DOHH2 (cell line): ENCODE results near the gene GGACT.

Experiments used
- H3F3A ChIP-seq: fragments of 200-600 bp; sonication (generic), shearing (Covaris generic); 2 replicates; pipeline ENCODE4 v1.6.0; 2016; ENCODE audit warnings: antibody characterized with exemption, mild to moderate bottlenecking; ENCODE audit not compliant: control insufficient read depth, insufficient read depth
- H3K27ac ChIP-seq: fragments of 200-600 bp; sonication (generic); 2 replicates; pipeline ENCODE4 v1.5.1; 2014; ENCODE audit warnings: low read depth, mild to moderate bottlenecking, low read length, moderate library complexity
- H3K27me3 ChIP-seq: fragments of 200-600 bp; sonication (generic); 2 replicates; pipeline ENCODE4 v1.6.1; 2014; ENCODE audit warnings: mild to moderate bottlenecking, low read length, mixed read lengths; ENCODE audit not compliant: control insufficient read depth
- H3K36me3 ChIP-seq: fragments of 200-600 bp; sonication (generic); 2 replicates; pipeline ENCODE4 v1.6.1; 2014; ENCODE audit warnings: mild to moderate bottlenecking, low read length, moderate library complexity, mixed read lengths; ENCODE audit not compliant: control insufficient read depth
- H3K4me1 ChIP-seq: fragments of 200-600 bp; sonication (generic); 2 replicates; pipeline ENCODE4 v1.6.1; 2014; ENCODE audit warnings: mild to moderate bottlenecking, low read length, mixed read lengths; ENCODE audit not compliant: control insufficient read depth
- H3K4me2 ChIP-seq: fragments of 200-600 bp; sonication (generic); 2 replicates; pipeline ENCODE4 v1.6.0; 2014; ENCODE audit warnings: mild to moderate bottlenecking, low read length, moderate library complexity
- H3K4me3 ChIP-seq: fragments of 200-600 bp; sonication (generic); 2 replicates; pipeline ENCODE4 v1.5.1; 2014; ENCODE audit warnings: mild to moderate bottlenecking, low read length, mixed read lengths
- H3K79me2 ChIP-seq: fragments of 200-600 bp; sonication (generic); 2 replicates; pipeline ENCODE4 v1.6.1; 2014; ENCODE audit warnings: mild to moderate bottlenecking, low read length, mixed read lengths; ENCODE audit not compliant: control insufficient read depth
- H3K9me2 ChIP-seq: fragments of 200-600 bp; sonication (generic); replicated peaks from 2 replicates; pipeline ENCODE4 v1.6.1; 2014; ENCODE audit warnings: mild to moderate bottlenecking, low read length, mixed read lengths; ENCODE audit not compliant: control insufficient read depth
- H3K9me3 ChIP-seq: fragments of 200-600 bp; sonication (generic); 2 replicates; pipeline ENCODE4 v1.6.1; 2014; ENCODE audit warnings: antibody characterized with exemption, low read length, mixed read lengths; ENCODE audit not compliant: control insufficient read depth, insufficient read depth
- H4K20me1 ChIP-seq: fragments of 200-600 bp; sonication (generic); 2 replicates; pipeline ENCODE4 v1.6.0; 2014; ENCODE audit warnings: low read depth, mild to moderate bottlenecking, antibody characterized with exemption, low read length, moderate library complexity; ENCODE audit not compliant: control insufficient read depth, insufficient read depth
- EZH2phosphoT487 ChIP-seq: fragments of 200-600 bp; sonication (generic); IDR thresholded peaks from 2 replicates; pipeline ENCODE4 v1.6.1; 2017; ENCODE audit warnings: borderline replicate concordance, mild to moderate bottlenecking, antibody characterized with exemption, low read length, moderate library complexity, mixed read lengths
- TF ChIP-seq, protein P1 (sequence below): fragments of 200-600 bp; sonication (generic); IDR thresholded peaks from one replicate; pipeline ENCODE4 v1.5.1; 2014; ENCODE audit warnings: antibody characterized with exemption, mild to moderate bottlenecking, low read depth, low read length; ENCODE audit not compliant: poor library complexity, severe bottlenecking

The GGACT gene

DNA sequence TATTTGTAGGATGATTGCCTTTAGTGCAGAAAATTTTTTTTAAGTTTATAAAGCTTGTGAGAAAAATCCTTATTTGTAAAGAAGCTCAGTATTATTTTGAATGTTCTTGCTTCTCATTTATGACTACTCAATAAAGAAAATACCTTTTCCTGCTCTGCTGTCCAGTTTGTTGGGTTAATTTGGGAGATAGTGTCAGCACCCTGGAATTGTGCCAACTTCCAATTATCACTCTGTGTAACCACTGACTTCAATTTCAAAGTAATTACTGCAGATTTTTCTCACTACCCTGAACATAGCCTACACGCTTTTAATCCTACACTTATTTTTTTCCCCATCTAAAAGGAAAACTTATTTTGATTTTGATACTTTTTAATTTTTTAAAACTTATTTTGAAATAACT, 93.1 kb downstream of the GGACT start:
- no peaks in the 10 kb centered on the region for H3K27me3 ChIP-seq
- no peaks in the 10 kb centered on the region for H4K20me1 ChIP-seq
- H3K9me3 ChIP-seq: no peaks in the 10 kb centered on the region
- H3K36me3 ChIP-seq: no peaks in the 10 kb centered on the region
- no peaks in the 10 kb centered on the region for H3K9me2 ChIP-seq
- H3F3A ChIP-seq: no peaks in the 10 kb centered on the region
- TF ChIP-seq, protein P1, sequence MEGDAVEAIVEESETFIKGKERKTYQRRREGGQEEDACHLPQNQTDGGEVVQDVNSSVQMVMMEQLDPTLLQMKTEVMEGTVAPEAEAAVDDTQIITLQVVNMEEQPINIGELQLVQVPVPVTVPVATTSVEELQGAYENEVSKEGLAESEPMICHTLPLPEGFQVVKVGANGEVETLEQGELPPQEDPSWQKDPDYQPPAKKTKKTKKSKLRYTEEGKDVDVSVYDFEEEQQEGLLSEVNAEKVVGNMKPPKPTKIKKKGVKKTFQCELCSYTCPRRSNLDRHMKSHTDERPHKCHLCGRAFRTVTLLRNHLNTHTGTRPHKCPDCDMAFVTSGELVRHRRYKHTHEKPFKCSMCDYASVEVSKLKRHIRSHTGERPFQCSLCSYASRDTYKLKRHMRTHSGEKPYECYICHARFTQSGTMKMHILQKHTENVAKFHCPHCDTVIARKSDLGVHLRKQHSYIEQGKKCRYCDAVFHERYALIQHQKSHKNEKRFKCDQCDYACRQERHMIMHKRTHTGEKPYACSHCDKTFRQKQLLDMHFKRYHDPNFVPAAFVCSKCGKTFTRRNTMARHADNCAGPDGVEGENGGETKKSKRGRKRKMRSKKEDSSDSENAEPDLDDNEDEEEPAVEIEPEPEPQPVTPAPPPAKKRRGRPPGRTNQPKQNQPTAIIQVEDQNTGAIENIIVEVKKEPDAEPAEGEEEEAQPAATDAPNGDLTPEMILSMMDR: no peak
- TF ChIP-seq EZH2phosphoT487: no peak
- H3K4me1 ChIP-seq: no peaks in the 10 kb centered on the region
- H3K79me2 ChIP-seq: no peaks in the 10 kb centered on the region
- no peak overlapping the region for H3K4me2 ChIP-seq
- no peak overlapping the region for H3K4me3 ChIP-seq
- no peak overlapping the region for H3K27ac ChIP-seq

DNA sequence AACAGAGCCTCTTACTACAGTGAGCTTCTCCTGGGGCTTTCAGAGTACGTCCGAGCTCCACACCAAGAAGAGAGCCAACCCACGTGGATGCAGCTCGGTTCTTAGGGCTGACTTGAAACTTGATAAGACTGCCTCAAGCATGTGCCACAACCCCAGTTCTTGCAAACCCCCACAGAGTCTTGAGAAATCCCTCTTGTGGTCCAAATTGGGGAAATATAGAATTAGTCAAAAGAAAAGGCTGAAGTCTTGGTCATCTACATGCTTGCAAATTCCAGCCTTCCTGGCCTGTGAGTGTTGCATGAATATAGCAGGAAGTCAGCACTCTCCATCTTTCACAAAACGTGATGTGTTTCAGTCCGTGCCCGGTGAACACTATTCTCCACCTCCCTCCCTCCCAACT, 95.2 kb downstream of the GGACT start:
- no peak overlapping the region for H3K27ac ChIP-seq
- TF ChIP-seq, protein P1: no peak
- no peak for TF ChIP-seq EZH2phosphoT487
- no peaks in the 10 kb centered on the region for H3K9me2 ChIP-seq
- no peak overlapping the region for H3K4me3 ChIP-seq
- no peaks in the 10 kb centered on the region for H3K79me2 ChIP-seq
- H4K20me1 ChIP-seq: no peaks in the 10 kb centered on the region
- no peaks in the 10 kb centered on the region for H3K36me3 ChIP-seq
- no peaks in the 10 kb centered on the region for H3K9me3 ChIP-seq
- no peaks in the 10 kb centered on the region for H3K27me3 ChIP-seq
- H3K4me1 ChIP-seq: no peaks in the 10 kb centered on the region
- H3F3A ChIP-seq: no peaks in the 10 kb centered on the region
- no peak overlapping the region for H3K4me2 ChIP-seq

DNA sequence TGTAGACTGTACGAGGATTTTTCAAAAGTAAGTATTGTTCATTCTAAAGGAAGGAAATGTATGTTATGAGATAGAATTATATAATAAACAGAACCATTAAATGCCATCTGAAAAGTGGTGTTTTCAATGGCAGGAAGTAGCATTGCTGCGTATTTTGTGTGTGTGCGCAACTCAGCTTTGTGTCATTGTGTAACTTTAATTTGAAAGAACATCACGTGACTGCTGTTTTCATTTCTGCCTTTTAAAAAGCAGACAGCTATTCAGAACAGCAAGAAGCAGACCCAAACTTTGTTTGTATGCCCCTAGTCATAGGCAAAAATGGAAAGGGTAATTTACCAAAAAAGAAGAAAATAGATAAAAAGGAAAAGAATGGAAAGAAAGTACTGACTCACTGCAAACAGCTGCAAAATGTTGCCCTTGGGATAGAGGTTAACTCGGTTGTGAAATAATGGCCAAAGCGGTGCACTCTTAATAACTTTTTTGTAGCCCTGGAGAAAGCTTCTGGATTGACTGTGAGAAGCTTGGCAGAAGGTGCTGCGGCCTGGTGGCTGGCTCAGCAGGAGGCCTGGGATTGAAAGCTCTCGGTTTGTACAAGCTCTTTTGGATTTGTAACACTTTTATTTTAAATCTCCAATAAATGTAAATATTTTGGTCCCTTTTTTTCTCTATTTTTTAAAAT, 97.3 kb downstream of the GGACT start:
- no peak overlapping the region for H3K27ac ChIP-seq
- TF ChIP-seq EZH2phosphoT487: no peak

DNA sequence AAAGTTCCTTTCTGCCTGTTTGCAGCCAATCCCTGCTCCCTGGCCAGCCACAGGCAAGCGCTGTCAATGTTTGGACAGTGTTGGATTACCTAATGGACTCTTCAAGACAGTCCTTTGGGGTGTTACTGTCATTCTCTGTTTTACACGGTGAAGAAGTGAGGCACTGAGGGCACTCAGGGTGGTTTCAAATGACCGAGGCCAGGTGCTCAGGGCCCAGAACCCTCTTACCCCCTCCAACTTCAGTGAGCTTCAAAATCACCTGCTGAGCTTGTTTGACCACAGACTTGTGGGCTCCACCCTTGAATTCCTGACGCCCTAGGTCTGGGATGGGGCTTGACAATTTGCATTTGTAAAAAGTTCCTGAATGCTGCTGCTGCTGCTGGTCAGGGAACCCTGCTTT, 97.9 kb downstream of the GGACT start:
- Histone ChIP-seq H3K27ac (no peak overlapping the region), H3F3A (no peaks in the 10 kb centered on the region), H4K20me1 (no peaks in the 10 kb centered on the region), H3K79me2 (no peaks in the 10 kb centered on the region), H3K4me3 (no peak overlapping the region), H3K9me2 (no peaks in the 10 kb centered on the region), H3K27me3 (no peaks in the 10 kb centered on the region), H3K9me3 (no peaks in the 10 kb centered on the region), H3K4me2 (no peak overlapping the region), H3K36me3 (no peaks in the 10 kb centered on the region), H3K4me1 (no peaks in the 10 kb centered on the region)
- TF ChIP-seq, protein P1: no peak
- no peak for TF ChIP-seq EZH2phosphoT487

More for the DNA sequence above, 97.3 kb downstream of the GGACT start:
- no peaks in the 10 kb centered on the region for H3K9me3 ChIP-seq
- H3K36me3 ChIP-seq: no peaks in the 10 kb centered on the region
- H3K4me2 ChIP-seq: no peak overlapping the region
- H3K79me2 ChIP-seq: no peaks in the 10 kb centered on the region
- no peaks in the 10 kb centered on the region for H3F3A ChIP-seq
- no peaks in the 10 kb centered on the region for H3K9me2 ChIP-seq
- H3K4me1 ChIP-seq: no peaks in the 10 kb centered on the region
- H3K4me3 ChIP-seq: no peak overlapping the region
- no peaks in the 10 kb centered on the region for H3K27me3 ChIP-seq
- H4K20me1 ChIP-seq: no peaks in the 10 kb centered on the region
